Gastroesophageal sphincter (tissue), 4 donors: ENCODE measurements around the gene TRRAP. TPM values are rescaled to one million over a fixed set of nuclear protein-coding genes. Genes with fewer than 3 reads are reported as not detected.

ENCODE experiments used
- ATAC-seq: fragments of 150-250 bp; one replicate; pipeline ENCODE4 v1.9.1; 2016; ENCODE audit warnings: mild to moderate bottlenecking, moderate library complexity
- H3K27ac ChIP-seq, 4 donors: fragments of 200-600 bp; sonication (generic) in 3 of 4; 1 replicate in 3 of 4; 2 replicates in 1 of 4; pipeline ENCODE4 v1.5.1; 2016 to 2019
- H3K27me3 ChIP-seq: fragments of 200-600 bp; sonication (generic); one replicate; pipeline ENCODE4 v1.5.1; 2019
- H3K36me3 ChIP-seq, 2 donors: fragments of 200-600 bp; sonication (generic); one replicate each; pipeline ENCODE4 v1.5.1; 2019; ENCODE audit warnings: control low read depth in 1 of 2
- H3K4me1 ChIP-seq, 3 donors: fragments of 200-600 bp; sonication (generic); 1 replicate in 2 of 3; 2 replicates in 1 of 3; pipeline ENCODE4 v1.5.1; 2016 to 2019; ENCODE audit warnings: control low read depth in 2 of 3
- H3K4me3 ChIP-seq, 2 donors: fragments of 200-600 bp; sonication (generic); one replicate each; pipeline ENCODE4 v1.5.1; 2019; ENCODE audit warnings: mild to moderate bottlenecking in 1 of 2, moderate library complexity in 1 of 2
- H3K9me3 ChIP-seq, 3 donors: fragments of 200-600 bp; sonication (generic); one replicate each; pipeline ENCODE4 v1.5.1; 2017 to 2019; ENCODE audit warnings: control low read depth in 2 of 3
- EP300 ChIP-seq: sonication (generic); formaldehyde crosslinking; IDR thresholded peaks from one replicate; pipeline ENCODE4 v1.6.1; 2017; ENCODE audit warnings: antibody characterized with exemption, mild to moderate bottlenecking
- POLR2A ChIP-seq, 2 donors: fragments of 450-650 bp; IDR thresholded peaks; one replicate each; pipeline ENCODE4 v1.6.1; 2017; ENCODE audit warnings: antibody characterized with exemption in 2 of 2, mild to moderate bottlenecking in 2 of 2, moderate library complexity in 1 of 2
- POLR2AphosphoS5 ChIP-seq: sonication (generic); formaldehyde crosslinking; IDR thresholded peaks from one replicate; pipeline ENCODE4 v1.6.1; 2017; ENCODE audit warnings: antibody characterized with exemption
- WGBS, 2 donors: methylation state at CpG; one replicate each; pipeline ENCODE4 v1.1.5; 2018; ENCODE audit warnings: low coverage in 1 of 2; 5-methylcytosine and 5-hydroxymethylcytosine counted together
- small RNA-seq, 4 donors: library from RNA; depleted of rRNA; stranded (forward); fragments of <200 nt; gene quantifications; one replicate each; pipeline ENCODE3, GENCODE V24; 2016
- total RNA-seq, 4 donors: library from RNA; depleted of rRNA; stranded (reverse); fragments of >200 nt; gene quantifications; one replicate each; pipeline ENCODE4 v1.1.0, GENCODE V29; 2016
- TF ChIP-seq, protein P1 (sequence below), 4 experiments: fragments of 200-600 bp in 2 of 4; fragments of 450-650 bp in 2 of 4; sonication (generic) in 1 of 4; IDR thresholded peaks; one replicate each; pipeline ENCODE4 v1.5.1; 2017 to 2019; ENCODE audit warnings: antibody characterized with exemption in 4 of 4, mild to moderate bottlenecking in 2 of 4, moderate library complexity in 2 of 4

The TRRAP gene
- total RNA-seq, 4 donors from 2014 or later = 19.1 to 34.8 (median 28.4) TPM

- Histone ChIP-seq H3K4me3 (no peak overlapping the region), H3K27ac (no peak overlapping the region), H3K27me3 (no peaks in the 10 kb centered on the region), H3K4me1 (peaks cover 0 to 6% (median 0%) of the 10 kb centered on the region in 3 donors), H3K36me3 (peaks cover 0 to 100% of the 10 kb centered on the region in 2 donors), H3K9me3 (no peaks in the 10 kb centered on the region)
- TF ChIP-seq, protein P1, sequence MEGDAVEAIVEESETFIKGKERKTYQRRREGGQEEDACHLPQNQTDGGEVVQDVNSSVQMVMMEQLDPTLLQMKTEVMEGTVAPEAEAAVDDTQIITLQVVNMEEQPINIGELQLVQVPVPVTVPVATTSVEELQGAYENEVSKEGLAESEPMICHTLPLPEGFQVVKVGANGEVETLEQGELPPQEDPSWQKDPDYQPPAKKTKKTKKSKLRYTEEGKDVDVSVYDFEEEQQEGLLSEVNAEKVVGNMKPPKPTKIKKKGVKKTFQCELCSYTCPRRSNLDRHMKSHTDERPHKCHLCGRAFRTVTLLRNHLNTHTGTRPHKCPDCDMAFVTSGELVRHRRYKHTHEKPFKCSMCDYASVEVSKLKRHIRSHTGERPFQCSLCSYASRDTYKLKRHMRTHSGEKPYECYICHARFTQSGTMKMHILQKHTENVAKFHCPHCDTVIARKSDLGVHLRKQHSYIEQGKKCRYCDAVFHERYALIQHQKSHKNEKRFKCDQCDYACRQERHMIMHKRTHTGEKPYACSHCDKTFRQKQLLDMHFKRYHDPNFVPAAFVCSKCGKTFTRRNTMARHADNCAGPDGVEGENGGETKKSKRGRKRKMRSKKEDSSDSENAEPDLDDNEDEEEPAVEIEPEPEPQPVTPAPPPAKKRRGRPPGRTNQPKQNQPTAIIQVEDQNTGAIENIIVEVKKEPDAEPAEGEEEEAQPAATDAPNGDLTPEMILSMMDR (IDR thresholded peaks at IDR 0.05) = no peak
- TF ChIP-seq POLR2AphosphoS5 = no peak
- no peak for ATAC-seq
- 89 to 91% methylated on average over 2 to 5 of the region's 15 CpGs for WGBS, 2 donors
These were observed 169.3 kb downstream of the TRRAP start for GRCh38 chr7:99047526-99048077.

DNA sequence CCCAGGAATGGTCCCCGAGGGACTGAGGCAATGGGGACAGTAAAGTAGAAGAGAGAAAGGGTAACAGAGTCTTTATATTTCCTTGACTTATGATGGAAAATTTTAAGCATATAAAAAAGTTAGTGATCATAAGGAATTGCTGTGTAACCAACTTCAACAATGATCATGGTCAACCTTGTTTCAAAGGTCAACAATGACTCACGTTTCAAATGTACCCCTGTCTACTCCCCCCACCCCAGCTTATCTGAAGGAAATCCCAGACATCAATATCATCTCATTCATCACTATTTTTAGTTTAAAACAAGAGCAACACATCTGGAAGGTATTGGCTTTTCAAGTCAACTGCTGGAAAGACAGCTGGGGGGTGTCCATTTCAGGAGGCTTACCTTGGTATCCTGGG lies 172.6 kb downstream of the TRRAP start:
- TF ChIP-seq POLR2AphosphoS5 = no peak
- no peak for TF ChIP-seq POLR2A (IDR thresholded peaks at IDR 0.05)
- no peak for TF ChIP-seq EP300
- TF ChIP-seq, protein P1 (IDR thresholded peaks at IDR 0.05) = no peak
- H3K4me3 ChIP-seq = no peak overlapping the region
- 42 to 60% methylated on average over 1 to 2 of the region's 2 CpGs for WGBS, 2 donors
- no peak for ATAC-seq
- peaks cover 0 to 100% of the 10 kb centered on the region in 2 donors for H3K36me3 ChIP-seq
- H3K27me3 ChIP-seq = no peaks in the 10 kb centered on the region
- no peaks in the 10 kb centered on the region for H3K4me1 ChIP-seq
- no peak overlapping the region for H3K27ac ChIP-seq
- no peaks in the 10 kb centered on the region for H3K9me3 ChIP-seq

- no peak for ATAC-seq
- 82 to 90% methylated on average over 4 to 8 of the region's 9 CpGs for WGBS, 2 donors
- H3K4me1 ChIP-seq = no peaks in the 10 kb centered on the region
- peaks cover 0 to 95% of the 10 kb centered on the region in 2 donors for H3K36me3 ChIP-seq
- H3K9me3 ChIP-seq = no peaks in the 10 kb centered on the region
- H3K27ac ChIP-seq = no peak overlapping the region
- TF ChIP-seq, protein P1 (IDR thresholded peaks at IDR 0.05) = no peak
- TF ChIP-seq POLR2AphosphoS5 = no peak
- TF ChIP-seq EP300 = no peak
- no peak for TF ChIP-seq POLR2A (IDR thresholded peaks at IDR 0.05)
- H3K4me3 ChIP-seq = no peak overlapping the region
- H3K27me3 ChIP-seq = no peaks in the 10 kb centered on the region
These were observed 176.4 kb downstream of the TRRAP start for GRCh38 chr7:99054781-99055180.

DNA sequence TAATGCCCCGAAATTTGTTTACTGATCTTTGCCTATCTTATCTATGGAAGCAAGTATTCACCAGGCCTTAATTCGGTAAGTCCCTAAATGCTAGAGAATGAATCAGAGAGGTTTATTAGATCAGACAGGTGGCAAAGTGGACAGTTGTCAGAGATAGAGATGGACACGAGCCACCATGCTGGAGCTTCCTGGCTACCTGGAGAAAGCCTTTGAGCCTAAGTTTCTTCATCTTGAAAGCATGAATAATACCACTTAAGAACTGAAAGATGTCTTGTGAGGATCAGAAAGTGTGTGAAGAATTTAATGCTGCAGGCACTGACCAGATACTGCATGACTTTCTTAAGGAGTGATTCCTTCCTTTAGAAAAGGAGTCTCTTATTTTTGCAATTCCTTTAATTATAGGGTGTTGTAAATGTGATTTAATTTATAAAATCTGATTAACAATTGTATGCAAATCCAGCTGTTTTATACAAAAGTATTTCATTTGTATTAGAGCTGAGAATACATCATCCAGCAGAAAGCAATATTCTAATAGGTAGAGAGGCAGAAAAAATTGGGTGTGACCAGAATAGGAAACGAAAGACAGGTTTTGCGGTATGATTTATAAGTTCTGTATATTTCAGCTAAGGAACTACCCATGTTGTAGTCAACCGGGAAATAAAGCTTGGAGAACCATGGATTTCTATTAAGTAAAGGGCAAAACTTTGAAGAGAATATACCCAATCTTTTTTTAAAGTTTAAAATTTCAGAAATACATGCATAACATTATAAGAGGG lies 182.9 kb downstream of the TRRAP start:
- H3K4me3 ChIP-seq = no peak overlapping the region
- H3K36me3 ChIP-seq = peaks cover 0 to 40% of the 10 kb centered on the region in 2 donors
- no peak for ATAC-seq
- H3K27me3 ChIP-seq = no peaks in the 10 kb centered on the region
- no peaks in the 10 kb centered on the region for H3K4me1 ChIP-seq
- 75 to 77% methylated on average over 6 of the region's 6 CpGs for WGBS, 2 donors
- TF ChIP-seq POLR2A (IDR thresholded peaks at IDR 0.05) = no peak
- no peak for TF ChIP-seq EP300
- no peak for TF ChIP-seq POLR2AphosphoS5
- TF ChIP-seq, protein P1 (IDR thresholded peaks at IDR 0.05) = no peak
- H3K27ac ChIP-seq = no peak overlapping the region
- no peaks in the 10 kb centered on the region for H3K9me3 ChIP-seq

Small RNAs within 50 kb of the gene (small RNA-seq; reads per million reads assigned to genes)
- gene MIR3609 = 2.2 to 18.5 (median 12.2) reads per million in 4 donors

Other genes with a start within 250 kb of the TRRAP start
- gene TMEM130, start 8.5 kb upstream of the TRRAP start, total RNA-seq = 1 to 10 TPM in 2 of 4 donors, under 1 TPM in 2; 0.15 to 4.8 (median 1.2) TPM